ENCODE results near the gene CAMK1D.
"Not testable (repeated sequence)": the region's sequence is repeated elsewhere in the genome, so short reads cannot be mapped to it uniquely, and the experiment has no call there.

Gene CAMK1D

GRCh38 chr10:12431151-12432101, 82.1 kb downstream of the CAMK1D start:
- DNase-seq = no peak

- no peak for DNase-seq
These were observed 83.2 kb downstream of the CAMK1D start for GRCh38 chr10:12432402-12433189.

GRCh38 chr10:12434277-12434676, 84.9 kb downstream of the CAMK1D start:
- DNase-seq = no peak

- not testable (repeated sequence) for DNase-seq
These were observed 85.3 kb downstream of the CAMK1D start for GRCh38 chr10:12434677-12435076.

GRCh38 chr10:12435348-12435747, 86.0 kb downstream of the CAMK1D start:
- DNase-seq = no peak

- DNase-seq = no peak
These were observed 89.8 kb downstream of the CAMK1D start for GRCh38 chr10:12438919-12439692.

GRCh38 chr10:12439767-12440166, 90.4 kb downstream of the CAMK1D start:
- not testable (repeated sequence) for DNase-seq

- DNase-seq = no peak
These were observed 93.7 kb downstream of the CAMK1D start for GRCh38 chr10:12443026-12443425.

GRCh38 chr10:12444981-12445700, 95.8 kb downstream of the CAMK1D start:
- DNase-seq = no peak

- no peak for DNase-seq
These were observed 96.5 kb downstream of the CAMK1D start for GRCh38 chr10:12445701-12446334.

GRCh38 chr10:12448340-12448728, 99.0 kb downstream of the CAMK1D start:
- no peak for DNase-seq

GRCh38 chr10:12448729-12449391, 99.5 kb downstream of the CAMK1D start:
- DNase-seq = peak; percentile 91

- no peak for DNase-seq
These were observed 106.0 kb downstream of the CAMK1D start for GRCh38 chr10:12455318-12455717.

GRCh38 chr10:12455766-12456165, 106.4 kb downstream of the CAMK1D start:
- no peak for DNase-seq

GRCh38 chr10:12459340-12459739, 110.0 kb downstream of the CAMK1D start:
- no peak for DNase-seq

- DNase-seq = no peak
These were observed 110.4 kb downstream of the CAMK1D start for GRCh38 chr10:12459762-12460161.

- DNase-seq = no peak
These were observed 114.1 kb downstream of the CAMK1D start for GRCh38 chr10:12463459-12463838.

- DNase-seq = peak; percentile 39
These were observed 116.2 kb downstream of the CAMK1D start for GRCh38 chr10:12465385-12466136.

- DNase-seq = peak; percentile 16
These were observed 117.5 kb downstream of the CAMK1D start for GRCh38 chr10:12466704-12467305.

- no peak for DNase-seq
These were observed 120.0 kb downstream of the CAMK1D start for GRCh38 chr10:12469345-12469744.

Measured in activated CD4-positive, alpha-beta T cell treated with anti-CD3 and anti-CD28 coated beads, Interleukin-2, amount 50 U/mL, for 16 hours (primary cell).